Kasumi-1 (cell line): Measurements from ENCODE around the gene EYA2.

Experiments used
- DNase-seq, 2 experiments: peaks; one replicate each; lab custom pipeline; 2025; lab: John Stamatoyannopoulos, UW

EYA2 gene

DNA sequence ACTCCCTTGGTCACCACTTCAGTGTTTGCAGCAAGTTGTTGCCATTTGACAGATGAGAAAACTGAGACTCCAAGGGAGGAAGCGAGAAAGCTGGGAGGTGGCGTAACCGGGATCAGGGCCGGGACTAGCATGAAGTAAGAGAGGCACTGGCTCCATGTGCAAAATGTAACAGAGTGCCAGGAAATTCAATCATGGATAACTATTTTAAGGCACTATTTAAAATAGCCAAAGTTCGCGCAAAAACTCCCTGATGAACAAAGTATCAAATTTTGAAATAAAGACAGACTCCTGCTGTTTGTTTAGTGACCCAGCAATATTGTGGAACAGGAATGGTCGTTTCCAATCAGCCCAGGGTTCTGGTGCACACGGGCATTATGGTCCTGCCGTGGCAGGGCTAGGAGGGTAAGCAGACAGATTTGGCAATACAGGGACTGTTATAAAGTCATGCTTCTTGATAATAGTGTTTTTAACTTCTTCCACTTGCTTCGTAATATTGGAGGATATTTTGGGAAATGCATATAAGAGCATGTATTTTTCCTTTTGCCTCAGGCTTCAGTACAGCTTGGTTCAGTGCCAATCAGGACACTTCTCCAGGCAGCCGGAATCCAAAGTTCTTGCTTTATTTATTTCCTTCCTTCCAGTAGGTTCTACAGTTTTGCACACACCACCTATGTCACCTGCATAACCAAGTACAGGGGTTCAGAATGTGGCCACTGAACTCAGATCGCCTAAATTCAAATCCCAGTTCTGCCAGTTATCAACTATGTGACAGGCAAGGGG lies 141.6 kb downstream of the EYA2 start:
- no peak for DNase-seq

DNA sequence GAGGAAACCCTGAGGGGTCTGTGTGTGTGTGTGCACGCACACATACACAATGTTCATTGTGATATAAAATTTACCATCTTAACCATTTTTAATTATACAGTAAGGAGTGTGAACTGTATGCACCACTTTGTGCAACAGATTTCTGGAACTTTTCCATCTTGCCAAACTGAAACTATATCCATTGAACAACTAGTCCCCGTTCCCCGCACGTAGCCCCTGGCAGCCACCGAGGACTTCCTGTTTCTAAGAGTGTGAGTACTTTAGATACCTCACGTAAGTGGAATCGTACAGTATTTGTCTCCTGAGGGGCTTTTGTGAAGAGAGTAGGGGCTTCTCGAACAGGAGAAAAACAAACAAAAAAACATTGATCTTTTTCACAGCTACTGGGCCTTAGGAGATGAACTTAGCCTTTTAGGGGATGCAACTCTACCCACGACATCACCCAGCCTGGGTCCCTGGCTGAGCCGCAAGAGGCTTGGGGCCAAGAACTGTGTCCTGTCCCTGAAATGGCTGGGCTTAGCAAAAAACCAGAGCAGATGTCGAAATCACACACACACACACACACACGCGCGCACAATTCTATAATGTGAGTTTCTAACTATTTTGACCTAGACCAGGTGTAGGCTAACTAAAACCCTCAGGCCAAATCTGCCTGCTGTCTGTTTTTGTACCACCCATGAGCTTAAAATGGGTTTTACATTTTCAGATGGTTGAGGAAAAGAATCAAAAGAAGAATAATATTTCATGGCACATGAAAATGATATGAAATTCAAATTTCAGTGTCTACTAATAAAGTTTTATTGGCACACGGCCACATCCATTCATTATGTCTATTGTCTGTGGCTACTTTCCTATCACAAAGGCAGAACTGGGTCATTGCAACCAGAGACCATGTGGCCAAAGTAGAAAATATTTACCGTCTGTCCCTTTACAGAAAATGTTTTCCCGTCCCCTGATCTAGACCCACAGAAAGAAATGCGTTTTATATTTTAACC lies 144.2 kb downstream of the EYA2 start:
- DNase-seq, result no peak

DNA sequence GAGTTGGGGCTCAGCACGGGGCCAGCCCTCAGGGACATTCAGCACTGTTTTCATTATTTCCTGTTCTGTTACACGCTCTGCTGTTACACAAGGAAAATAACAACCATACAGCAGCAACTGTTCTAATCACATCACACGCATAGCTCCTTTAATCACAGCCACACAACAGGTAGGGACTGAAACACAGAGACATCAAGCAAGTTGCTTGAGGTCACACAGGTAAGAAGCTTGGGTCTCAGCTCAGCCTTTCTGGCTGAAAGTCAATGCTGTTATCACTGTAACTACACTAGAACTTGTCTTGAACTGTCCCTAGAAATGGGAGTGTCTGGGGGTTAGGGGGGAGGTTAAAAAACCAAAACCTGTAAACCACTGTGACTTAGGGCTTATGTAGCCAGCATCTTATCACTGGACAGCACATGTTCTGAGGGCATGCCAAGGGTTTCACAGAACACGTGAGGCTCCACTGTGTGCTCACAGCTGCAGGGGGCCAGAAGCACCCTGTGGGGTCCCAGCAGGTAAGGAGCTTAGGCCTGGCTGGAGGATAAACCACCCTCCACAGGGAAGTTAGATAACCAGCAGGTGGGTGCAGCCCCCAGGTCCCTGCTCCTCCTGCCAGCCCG lies 146.0 kb downstream of the EYA2 start:
- DNase-seq, result no peak

DNA sequence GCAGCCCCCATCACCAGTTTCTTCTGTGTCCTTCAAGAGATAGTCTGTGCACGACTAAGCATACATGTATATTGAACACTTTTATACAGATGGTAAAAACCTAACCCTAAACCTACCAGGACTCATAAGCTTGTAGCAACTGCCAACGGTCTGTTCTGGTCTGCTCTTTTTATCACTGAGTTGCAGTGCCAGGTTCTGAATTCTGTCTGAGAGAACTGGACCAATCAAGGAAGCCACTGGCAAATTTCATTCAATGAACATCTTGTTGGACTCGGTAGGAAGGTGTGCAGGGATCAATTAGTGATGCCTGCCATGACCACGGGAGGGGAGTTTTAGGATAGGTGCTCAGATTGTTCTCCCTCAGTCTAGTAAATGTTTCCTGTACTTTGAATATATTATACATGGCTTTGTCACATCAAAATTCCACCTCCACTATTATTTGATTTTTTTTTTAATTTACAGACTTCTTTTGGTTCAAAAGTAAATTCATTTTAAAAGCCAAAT lies 146.8 kb downstream of the EYA2 start:
- no peak for DNase-seq

DNA sequence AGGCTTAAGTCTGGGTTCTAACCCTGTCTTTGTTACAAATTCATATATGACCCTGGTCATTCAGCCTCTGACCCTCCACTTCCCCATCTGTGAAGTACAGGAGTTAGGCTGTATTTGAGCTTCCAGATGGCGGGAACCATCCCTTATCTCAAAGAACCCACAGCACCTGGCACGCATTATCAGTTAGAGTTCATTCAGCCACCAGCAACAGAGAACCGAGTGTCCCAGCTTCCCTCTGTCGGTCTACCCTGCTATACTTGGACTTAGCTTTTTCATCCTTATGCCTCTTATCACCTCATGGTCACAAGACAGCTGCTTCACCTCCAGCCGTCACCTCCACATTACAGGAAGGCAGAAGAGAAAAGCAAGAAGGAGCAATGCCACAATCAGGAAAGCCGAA lies 147.8 kb downstream of the EYA2 start:
- DNase-seq, result no peak

DNA sequence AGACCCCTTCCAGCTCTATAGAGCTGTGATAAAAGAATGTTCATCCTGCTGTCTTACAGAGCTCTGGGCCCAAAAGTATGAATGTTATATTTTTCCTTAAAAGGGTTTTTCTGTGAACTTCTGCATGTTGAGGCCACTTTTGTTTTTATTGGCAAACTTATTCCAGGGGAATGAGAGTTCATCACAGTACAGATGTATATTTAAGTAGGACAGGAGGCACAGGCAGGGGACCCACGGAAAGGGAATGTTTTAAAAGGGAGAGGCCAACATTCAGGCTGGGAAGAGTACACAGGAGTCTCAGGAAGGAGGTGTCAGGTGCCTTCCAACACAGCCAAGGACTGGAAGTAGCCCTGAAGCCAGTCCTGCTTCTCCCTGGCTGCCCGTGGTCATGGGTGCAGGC lies 148.4 kb downstream of the EYA2 start:
- no peak for DNase-seq

DNA sequence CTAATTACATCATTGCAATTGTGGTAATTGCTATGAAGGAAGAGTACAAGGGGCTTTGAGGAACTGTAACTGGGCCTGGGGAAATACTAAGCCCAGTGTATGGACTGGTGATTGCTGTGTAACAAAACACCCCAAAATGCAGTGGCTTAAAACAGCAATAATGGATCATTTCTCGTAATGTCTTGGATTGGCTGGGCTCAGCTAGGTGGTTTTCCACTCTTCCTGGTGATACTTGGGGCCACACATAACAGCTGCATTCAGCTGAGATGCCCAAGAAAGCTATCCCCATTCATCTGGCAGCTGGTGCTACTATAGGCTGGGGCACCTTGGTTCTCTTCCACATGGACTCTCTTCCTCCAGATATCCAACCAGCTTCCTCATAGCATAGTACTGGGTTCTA lies 150.3 kb downstream of the EYA2 start:
- DNase-seq, result no peak

DNA sequence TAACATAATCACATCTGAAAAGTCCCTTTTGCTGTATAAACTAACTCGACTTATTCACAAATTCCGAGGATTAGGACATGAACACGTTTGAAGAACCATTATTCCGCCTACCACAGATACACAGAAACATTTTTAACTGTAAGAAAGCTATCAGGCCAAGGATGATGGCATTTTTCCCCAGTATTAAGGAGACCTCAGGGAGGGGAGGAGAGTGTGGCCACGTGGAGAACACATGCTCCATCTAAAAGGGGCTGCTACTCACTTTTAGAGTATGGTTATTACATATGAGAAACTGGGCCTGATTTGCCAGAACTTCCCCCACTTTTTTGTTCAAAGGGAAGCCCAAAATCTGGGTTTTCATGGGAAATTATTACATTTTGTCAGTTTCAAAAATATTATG lies 153.4 kb downstream of the EYA2 start:
- no peak for DNase-seq

DNA sequence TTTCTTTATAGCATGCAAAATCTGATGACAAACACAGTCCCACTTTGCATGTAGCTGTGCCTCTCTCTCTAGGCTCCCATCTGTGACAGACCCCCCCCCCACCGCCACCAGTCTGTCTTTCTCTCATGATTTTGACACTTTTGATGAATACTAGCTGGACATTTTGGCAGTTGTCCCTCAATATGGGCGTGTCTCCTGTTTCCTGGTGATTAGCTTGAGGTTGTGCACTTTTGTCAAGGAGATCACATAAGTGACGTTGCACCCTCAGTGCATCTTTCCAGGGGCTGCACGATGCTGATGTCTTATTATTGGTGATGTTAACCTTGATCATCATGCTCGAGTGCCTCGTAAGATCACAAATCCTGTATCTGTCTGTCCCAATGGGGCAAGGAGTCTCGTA lies 155.1 kb downstream of the EYA2 start:
- no peak for DNase-seq

DNA sequence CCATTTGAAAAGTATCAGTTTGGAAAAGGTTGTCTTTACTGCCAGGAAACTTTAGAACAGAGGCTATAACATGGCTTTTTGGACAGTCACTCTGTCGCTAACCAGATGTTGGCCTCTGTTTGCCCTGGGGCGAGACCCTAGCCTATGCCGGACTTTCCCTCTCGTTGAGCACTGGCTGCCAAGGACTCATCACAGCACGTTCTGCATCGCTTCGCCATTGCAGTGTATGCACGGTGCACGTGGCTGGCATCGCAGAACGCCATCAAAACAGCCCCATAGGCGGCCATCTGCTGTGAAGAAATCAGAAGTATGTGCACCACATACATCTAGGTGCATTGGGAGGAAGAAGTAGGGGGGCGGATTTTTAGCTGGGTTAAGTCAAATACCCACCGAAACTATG lies 156.4 kb downstream of the EYA2 start:
- no peak for DNase-seq

DNA sequence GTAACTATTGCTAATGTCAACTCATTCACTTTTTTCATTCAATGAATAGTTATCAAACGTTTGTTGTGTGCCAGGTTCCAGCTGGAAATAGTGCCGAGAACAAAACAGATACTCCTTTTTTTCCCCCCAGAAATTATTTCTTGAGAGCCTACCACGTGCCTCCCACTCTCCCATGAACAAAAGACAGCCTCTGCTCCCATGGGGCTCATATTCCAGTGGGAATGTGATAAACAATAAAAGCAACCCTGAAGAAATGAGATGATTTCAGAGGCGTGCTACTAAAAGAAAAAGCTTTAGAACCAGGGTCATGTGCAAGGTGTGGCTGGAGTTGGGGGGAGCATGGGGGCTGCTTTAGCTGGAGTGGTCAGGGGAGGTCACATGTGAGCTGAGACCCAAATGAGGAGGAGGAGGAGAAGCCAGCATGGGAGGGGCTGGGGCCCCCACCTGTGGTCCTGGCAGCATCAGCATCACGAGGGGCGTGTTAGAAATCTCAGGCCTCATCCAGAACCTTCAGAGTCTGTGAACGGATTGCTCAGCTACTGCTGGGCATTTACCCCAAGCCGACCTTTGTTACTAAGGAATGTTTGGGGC lies 157.4 kb downstream of the EYA2 start:
- no peak for DNase-seq

DNA sequence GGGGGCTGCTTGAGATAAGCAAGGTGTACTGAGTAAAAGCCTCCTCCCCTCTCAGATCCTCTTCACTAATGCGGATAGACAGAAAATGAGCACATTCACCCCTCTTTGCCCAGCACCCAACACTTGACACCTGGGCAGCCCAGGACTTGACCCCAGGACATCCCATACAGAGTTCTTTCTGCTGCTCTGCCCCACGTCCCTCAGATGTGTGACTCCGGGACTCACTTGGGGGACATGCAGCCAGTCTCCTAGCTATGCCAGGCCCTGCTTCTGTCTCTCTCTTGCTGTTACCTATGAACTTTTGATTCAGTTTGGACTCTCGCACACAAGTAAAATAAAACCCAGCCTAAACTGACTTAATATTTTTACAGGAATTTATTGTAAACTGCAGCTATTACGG lies 159.9 kb downstream of the EYA2 start:
- DNase-seq, result no peak

DNA sequence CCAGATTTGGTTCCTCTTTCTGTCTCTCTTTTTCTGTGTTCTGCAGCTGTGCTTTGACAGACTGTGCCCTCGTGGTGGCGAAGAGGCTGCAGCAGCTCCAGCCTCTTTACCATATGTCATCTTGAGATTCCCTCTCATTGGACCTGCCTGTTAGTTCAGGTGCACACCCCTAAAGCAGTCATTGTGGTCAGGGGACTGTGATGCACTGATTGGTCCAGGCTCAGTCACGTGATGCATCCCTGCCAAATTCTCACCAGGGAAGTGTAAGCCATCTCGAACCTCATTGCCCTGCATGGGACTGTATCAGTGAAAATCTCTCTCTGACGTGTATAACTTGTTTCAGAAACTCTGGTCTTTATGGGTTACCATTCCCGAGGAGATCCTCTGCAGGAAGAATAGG lies 160.3 kb downstream of the EYA2 start:
- DNase-seq, result no peak

DNA sequence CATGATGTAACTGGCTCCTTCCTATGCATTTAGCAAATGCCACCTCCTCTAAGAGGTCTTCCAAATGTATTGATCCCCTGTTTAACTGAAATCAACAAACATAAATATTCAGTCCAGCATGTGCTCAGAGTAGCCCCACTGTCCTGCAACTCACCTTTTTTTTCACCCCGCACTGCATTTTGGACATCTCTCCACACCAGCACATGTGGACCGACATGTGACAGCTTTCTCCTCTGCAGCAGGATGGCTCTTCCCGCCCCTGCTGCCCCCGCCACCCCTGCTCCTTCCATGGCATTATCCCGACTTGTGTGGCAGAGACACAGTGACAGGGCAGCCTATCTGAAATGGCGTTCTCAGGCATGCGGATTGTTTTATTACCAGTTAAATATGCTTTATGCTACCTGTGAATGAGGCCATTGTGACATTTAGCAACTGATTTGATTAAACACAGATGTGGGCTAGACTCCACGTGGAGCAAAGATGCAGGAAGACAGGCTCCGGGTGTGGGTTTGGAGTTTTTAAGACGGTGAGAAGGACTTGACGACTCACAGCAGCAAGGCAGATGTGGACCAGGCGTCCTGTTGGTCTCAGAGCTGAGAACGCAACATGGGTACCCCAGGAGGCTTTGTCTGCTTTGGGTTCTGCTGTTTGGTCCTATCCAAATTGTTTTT lies 161.2 kb downstream of the EYA2 start:
- DNase-seq, result no peak

DNA sequence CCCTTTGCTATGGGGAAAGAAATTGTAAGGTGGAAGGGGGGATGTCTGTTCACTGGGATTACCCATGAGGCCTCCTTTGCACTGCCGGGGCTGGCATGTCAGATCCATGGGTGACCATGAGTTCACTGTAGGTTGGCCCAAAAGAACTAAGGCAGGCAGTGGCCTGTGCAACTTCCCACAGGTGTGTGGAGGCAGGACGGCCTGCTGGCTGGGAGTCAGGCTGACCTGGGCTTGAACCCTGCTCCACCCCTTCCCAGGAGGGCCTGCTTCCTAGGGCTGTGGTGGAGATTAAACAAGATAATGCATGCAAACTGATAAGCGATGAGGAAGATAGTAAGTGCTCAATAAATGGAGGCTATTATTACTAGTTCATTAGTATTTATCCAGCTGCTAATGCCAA lies 163.0 kb downstream of the EYA2 start:
- DNase-seq, result no peak

DNA sequence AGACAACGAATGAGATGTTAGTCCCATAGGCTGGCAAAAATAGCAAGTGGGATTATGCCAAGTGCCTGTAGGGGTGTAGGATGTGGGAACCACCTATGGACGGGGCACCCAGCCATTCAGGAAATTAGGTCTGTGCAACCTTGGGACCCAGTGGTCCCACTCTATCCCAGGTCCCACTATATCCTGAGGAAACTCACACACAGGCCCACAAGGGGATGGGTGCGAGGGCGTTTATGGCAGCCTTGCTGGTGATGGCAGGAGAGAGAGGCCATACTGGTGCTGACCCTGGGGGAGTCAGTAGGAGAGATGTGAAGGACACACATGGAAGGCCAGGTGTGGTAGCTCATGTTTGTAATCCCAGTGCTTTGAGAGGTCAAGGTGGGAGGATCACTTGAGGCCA lies 163.6 kb downstream of the EYA2 start:
- no peak for DNase-seq

DNA sequence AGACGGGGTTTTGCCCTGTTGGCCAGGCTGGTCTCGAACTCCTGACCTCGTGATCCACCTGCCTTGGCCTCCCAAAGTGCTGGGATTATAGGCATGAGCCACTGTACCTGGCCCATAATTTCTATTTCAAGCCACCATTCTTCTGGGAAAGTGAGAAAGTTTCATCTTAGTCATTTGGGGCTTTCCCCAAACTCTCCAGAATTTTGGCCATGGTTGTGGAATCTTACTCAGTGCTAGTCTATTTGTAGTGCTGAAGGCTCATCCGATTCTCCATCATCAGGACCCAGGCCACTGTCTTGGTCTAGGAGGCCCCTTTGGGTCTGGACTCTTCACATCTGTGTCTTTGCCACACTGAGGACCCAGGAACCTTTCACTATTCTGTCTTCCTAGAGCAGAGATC lies 164.9 kb downstream of the EYA2 start:
- DNase-seq, result no peak

DNA sequence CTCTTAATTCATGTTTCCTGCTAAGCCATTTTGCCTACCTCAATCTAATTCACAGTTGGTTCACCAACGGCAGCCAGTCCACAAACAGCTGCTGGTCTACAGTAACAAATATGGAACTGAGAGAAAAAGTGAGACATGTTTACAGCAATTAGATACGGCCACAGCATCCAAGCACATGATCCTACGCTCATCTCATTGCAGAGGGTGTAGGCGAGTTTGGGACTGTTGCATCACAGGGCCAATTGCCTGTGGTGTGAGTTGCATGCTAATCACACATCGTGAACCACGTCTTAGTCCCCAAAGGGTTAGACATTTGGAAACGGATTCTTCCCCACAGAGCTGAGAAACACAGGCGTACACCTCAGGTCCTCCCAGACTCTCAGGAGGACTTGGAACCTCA lies 166.9 kb downstream of the EYA2 start:
- DNase-seq, result no peak

DNA sequence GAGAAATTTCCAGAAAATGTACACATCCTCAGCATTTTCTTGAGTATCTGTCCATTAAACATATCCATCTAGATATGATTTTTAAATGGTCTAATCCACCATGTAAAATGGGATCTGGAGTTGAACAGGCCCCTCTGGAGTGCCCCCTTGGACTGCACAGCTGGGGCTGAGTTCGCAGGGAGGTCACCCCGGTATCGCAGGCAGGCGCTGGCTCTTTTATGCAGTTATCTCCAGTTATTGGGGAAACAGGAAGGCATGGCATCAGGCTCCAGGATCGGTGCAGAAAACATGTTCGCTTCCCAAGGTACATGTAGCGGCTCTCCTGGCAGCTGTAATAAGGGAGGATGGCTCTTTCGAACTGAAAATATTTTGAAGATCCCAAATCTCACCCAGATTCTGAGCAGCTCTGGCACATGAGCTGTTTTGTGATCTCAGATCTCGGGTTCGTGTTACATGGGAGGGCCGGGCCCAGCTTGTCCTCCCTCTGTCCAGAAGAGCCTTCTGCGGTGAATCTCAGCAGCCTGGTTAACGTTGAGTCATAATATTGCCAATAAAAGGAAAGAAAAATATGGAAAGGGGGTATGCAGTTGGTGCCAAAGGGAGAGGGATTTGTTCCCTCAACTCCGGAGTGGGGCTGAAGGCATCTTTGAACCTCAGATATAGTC lies 167.7 kb downstream of the EYA2 start:
- no peak for DNase-seq

DNA sequence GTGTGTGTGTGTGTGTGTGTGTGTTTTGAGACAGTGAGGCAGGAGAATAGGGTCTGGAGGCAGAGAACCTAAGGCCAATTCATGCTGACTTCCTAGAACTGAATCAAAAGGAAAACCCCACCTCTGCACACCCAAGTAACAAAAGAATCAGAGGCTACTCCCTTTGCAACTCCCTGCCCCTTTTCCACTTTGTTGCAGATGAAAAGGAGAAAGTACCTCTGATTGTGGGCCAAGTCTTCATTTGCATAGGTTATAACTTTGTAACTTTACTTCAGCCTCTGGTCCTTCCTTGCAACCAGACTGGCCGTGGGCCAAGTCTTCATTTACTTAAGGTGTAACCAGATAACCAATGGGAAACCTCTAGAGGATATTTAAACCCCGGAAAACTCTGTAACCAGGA lies 168.8 kb downstream of the EYA2 start:
- no peak for DNase-seq

DNA sequence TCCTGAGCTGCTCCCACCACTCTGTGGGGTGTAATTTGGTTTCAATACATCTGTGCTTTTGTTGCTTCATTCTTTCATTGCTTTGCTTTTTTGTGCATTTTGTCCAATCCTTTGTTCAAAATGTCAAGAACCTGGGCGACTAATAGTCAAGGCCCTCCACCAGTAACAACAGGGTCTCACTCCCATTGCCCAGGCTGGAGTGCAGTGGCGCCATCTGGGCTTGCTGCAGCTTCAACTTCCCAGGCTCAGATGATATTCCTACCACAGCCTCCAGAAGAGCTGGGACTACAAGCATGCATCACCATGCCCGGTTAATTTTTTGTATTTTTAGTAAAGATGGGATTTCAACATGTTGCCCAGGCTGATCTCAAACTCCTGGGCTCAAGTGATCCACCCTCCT lies 169.2 kb downstream of the EYA2 start:
- no peak for DNase-seq
